Chondrocyte (in vitro differentiated cells): ENCODE data around the gene ZNF747. TPM values are rescaled to one million over a fixed set of nuclear protein-coding genes. Genes with fewer than 3 reads are reported as not detected.

Experiments
- DNase-seq: peaks from one replicate; pipeline ENCODE4 v3.0.0; 2021; ENCODE audit warnings: mixed read lengths, low spot score
- H3K27ac Mint-ChIP-seq: one replicate; pipeline ENCODE4 v1.8.0; 2021; ENCODE audit warnings: mild to moderate bottlenecking, moderate library complexity, mixed read lengths; ENCODE audit not compliant: unreplicated experiment
- H3K27me3 Mint-ChIP-seq: 2 replicates; pipeline ENCODE4 v1.8.0; 2021; ENCODE audit warnings: low read depth, mixed read lengths
- H3K36me3 Mint-ChIP-seq: 2 replicates; pipeline ENCODE4 v1.8.0; 2021; ENCODE audit warnings: low read depth, mixed read lengths
- H3K4me1 Mint-ChIP-seq: 2 replicates; pipeline ENCODE4 v1.8.0; 2021; ENCODE audit warnings: low read depth, mild to moderate bottlenecking, mixed read lengths
- H3K4me3 Mint-ChIP-seq: one replicate; pipeline ENCODE4 v1.8.0; 2021; ENCODE audit warnings: mild to moderate bottlenecking, moderate library complexity, mixed read lengths; ENCODE audit not compliant: unreplicated experiment
- H3K9me3 Mint-ChIP-seq: 2 replicates; pipeline ENCODE4 v1.8.0; 2021; ENCODE audit warnings: low read depth, mixed read lengths
- CTCF ChIP-seq: fragments of 200-600 bp; sonication (generic); IDR thresholded peaks from 2 replicates; pipeline ENCODE4 v1.5.0; 2021; ENCODE audit warnings: antibody characterized with exemption, mild to moderate bottlenecking, moderate library complexity
- total RNA-seq: library from RNA; stranded (reverse); gene quantifications from 3 replicates; pipeline ENCODE4 v1.2.1, GENCODE V29; 2021

ZNF747 gene
- total RNA-seq, 1 donor from 2014 or later: 6.7 TPM

- Mint-ChIP-seq H3K27me3 (no peaks in the 10 kb centered on the region), H3K27ac (no peak overlapping the region)
These were observed 18.3 kb upstream of the ZNF747 start for GRCh38 chr16:30552956-30553355.

GRCh38 chr16:30551781-30552180 lies 17.1 kb upstream of the ZNF747 start:
- H3K4me1 Mint-ChIP-seq: peaks cover 8% of the 10 kb centered on the region
- peaks cover 12% of the 10 kb centered on the region for H3K36me3 Mint-ChIP-seq
- no peak for TF ChIP-seq CTCF
- H3K4me3 Mint-ChIP-seq: no peak overlapping the region
- no peak overlapping the region for H3K27ac Mint-ChIP-seq
- H3K9me3 Mint-ChIP-seq: no peaks in the 10 kb centered on the region
- H3K27me3 Mint-ChIP-seq: no peaks in the 10 kb centered on the region
- DNase-seq: no peak

More at GRCh38 chr16:30552956-30553355, 18.3 kb upstream of the ZNF747 start:
- peaks cover 12% of the 10 kb centered on the region for H3K36me3 Mint-ChIP-seq
- TF ChIP-seq CTCF: no peak
- H3K9me3 Mint-ChIP-seq: no peaks in the 10 kb centered on the region
- no peak for DNase-seq
- peaks cover 12% of the 10 kb centered on the region for H3K4me1 Mint-ChIP-seq
- no peak overlapping the region for H3K4me3 Mint-ChIP-seq

GRCh38 chr16:30548416-30549253 lies 14.0 kb upstream of the ZNF747 start:
- no peak for TF ChIP-seq CTCF
- peaks cover 4% of the 10 kb centered on the region for H3K36me3 Mint-ChIP-seq
- no peak overlapping the region for H3K4me3 Mint-ChIP-seq
- no peak overlapping the region for H3K27ac Mint-ChIP-seq
- H3K9me3 Mint-ChIP-seq: no peaks in the 10 kb centered on the region
- DNase-seq: no peak
- no peaks in the 10 kb centered on the region for H3K27me3 Mint-ChIP-seq
- H3K4me1 Mint-ChIP-seq: peaks cover 3% of the 10 kb centered on the region

- H3K27me3 Mint-ChIP-seq: no peaks in the 10 kb centered on the region
- peaks cover 3% of the 10 kb centered on the region for H3K4me1 Mint-ChIP-seq
- DNase-seq: no peak
- TF ChIP-seq CTCF: no peak
- no peaks in the 10 kb centered on the region for H3K9me3 Mint-ChIP-seq
- no peak overlapping the region for H3K4me3 Mint-ChIP-seq
- no peak overlapping the region for H3K27ac Mint-ChIP-seq
- H3K36me3 Mint-ChIP-seq: no peaks in the 10 kb centered on the region
These were observed 11.5 kb upstream of the ZNF747 start for GRCh38 chr16:30546115-30546514.

- Mint-ChIP-seq H3K36me3 (no peaks in the 10 kb centered on the region), H3K9me3 (no peaks in the 10 kb centered on the region), H3K27ac (no peak overlapping the region), H3K27me3 (no peaks in the 10 kb centered on the region), H3K4me3 (no peak overlapping the region), H3K4me1 (no peaks in the 10 kb centered on the region)
- no peak for TF ChIP-seq CTCF
- no peak for DNase-seq
These were observed 8.4 kb upstream of the ZNF747 start for GRCh38 chr16:30543067-30543466.
